ENCODE measurements around the gene ZNF408.

Gene ZNF408

GRCh38 chr11:46675949-46676348 lies 24.9 kb upstream of the ZNF408 start:
- DNase-seq: no peak

GRCh38 chr11:46676436-46677158 lies 24.2 kb upstream of the ZNF408 start:
- DNase-seq: peak in 1 of 51 donors; percentile 19

- no peak for DNase-seq
Measured at GRCh38 chr11:46677169-46677568, 23.7 kb upstream of the ZNF408 start.

GRCh38 chr11:46677991-46678740 lies 22.7 kb upstream of the ZNF408 start:
- DNase-seq: no peak

GRCh38 chr11:46678741-46679130 lies 22.1 kb upstream of the ZNF408 start:
- no peak for DNase-seq

GRCh38 chr11:46679241-46680163 lies 21.3 kb upstream of the ZNF408 start:
- no peak for DNase-seq

GRCh38 chr11:46680164-46680760 lies 20.6 kb upstream of the ZNF408 start:
- no peak for DNase-seq

GRCh38 chr11:46680815-46681214 lies 20.0 kb upstream of the ZNF408 start:
- DNase-seq: no peak

GRCh38 chr11:46681814-46682213 lies 19.0 kb upstream of the ZNF408 start:
- no peak for DNase-seq

GRCh38 chr11:46682773-46683752 lies 17.8 kb upstream of the ZNF408 start:
- no peak for DNase-seq

GRCh38 chr11:46684367-46684766 lies 16.5 kb upstream of the ZNF408 start:
- peak in 1 of 51 donors; percentile 35 for DNase-seq

GRCh38 chr11:46686886-46687795 lies 13.7 kb upstream of the ZNF408 start:
- peak in 8 of 51 donors; percentile 12 to 52 (median 30) for DNase-seq

- no peak for DNase-seq
Measured at GRCh38 chr11:46690702-46691101, 10.1 kb upstream of the ZNF408 start.

GRCh38 chr11:46692450-46692849 lies 8.4 kb upstream of the ZNF408 start:
- no peak for DNase-seq

- DNase-seq: peak in 2 of 51 donors; percentile 40 to 59
Measured at GRCh38 chr11:46693597-46694012, 7.2 kb upstream of the ZNF408 start.

GRCh38 chr11:46694072-46694471 lies 6.8 kb upstream of the ZNF408 start:
- DNase-seq: no peak

- peak in 3 of 51 donors; percentile 19 to 45 (median 35) for DNase-seq
Measured at GRCh38 chr11:46694607-46695006, 6.2 kb upstream of the ZNF408 start.

GRCh38 chr11:46695345-46696211 lies 5.3 kb upstream of the ZNF408 start:
- DNase-seq: no peak

Measured in hypothalamus (tissue), 51 donors.